Left forelimb (tissue), 1 donor: Measurements from ENCODE around the gene BCAS1.
"Not testable (repeated sequence)": the region's sequence is repeated elsewhere in the genome, so short reads cannot be mapped to it uniquely, and the experiment has no call there.

ENCODE experiments used
- DNase-seq: peaks from one replicate; pipeline ENCODE4 v3.0.0-alpha.2; 2018; ENCODE audit warnings: low spot score

BCAS1 gene

GRCh38 chr20:53983401-53983800 is 87.0 kb downstream of the BCAS1 start:
- DNase-seq, result no peak

GRCh38 chr20:53982624-53983023 is 87.8 kb downstream of the BCAS1 start:
- DNase-seq, result no peak

GRCh38 chr20:53981752-53982437 is 88.5 kb downstream of the BCAS1 start:
- no peak for DNase-seq

GRCh38 chr20:53981130-53981529 is 89.3 kb downstream of the BCAS1 start:
- no peak for DNase-seq

GRCh38 chr20:53980031-53980465 is 90.3 kb downstream of the BCAS1 start:
- DNase-seq, result no peak

- DNase-seq, result no peak
Observed at GRCh38 chr20:53978497-53978896, 91.9 kb downstream of the BCAS1 start.

- DNase-seq, result no peak
Observed at GRCh38 chr20:53977391-53977790, 93.0 kb downstream of the BCAS1 start.

- no peak for DNase-seq
Observed at GRCh38 chr20:53975761-53976160, 94.6 kb downstream of the BCAS1 start.

- DNase-seq, result no peak
Observed at GRCh38 chr20:53974785-53975555, 95.4 kb downstream of the BCAS1 start.

GRCh38 chr20:53973882-53974281 is 96.5 kb downstream of the BCAS1 start:
- DNase-seq, result not testable (repeated sequence)

GRCh38 chr20:53972179-53972578 is 98.2 kb downstream of the BCAS1 start:
- no peak for DNase-seq

GRCh38 chr20:53971096-53971683 is 99.2 kb downstream of the BCAS1 start:
- no peak for DNase-seq

GRCh38 chr20:53970232-53970631 is 100.2 kb downstream of the BCAS1 start:
- no peak for DNase-seq

- DNase-seq, result no peak
Observed at GRCh38 chr20:53967527-53967926, 102.9 kb downstream of the BCAS1 start.

- no peak for DNase-seq
Observed at GRCh38 chr20:53966774-53967398, 103.5 kb downstream of the BCAS1 start.

- no peak for DNase-seq
Observed at GRCh38 chr20:53964501-53965253, 105.7 kb downstream of the BCAS1 start.

- no peak for DNase-seq
Observed at GRCh38 chr20:53964067-53964466, 106.3 kb downstream of the BCAS1 start.

GRCh38 chr20:53963635-53964034 is 106.8 kb downstream of the BCAS1 start:
- DNase-seq, result no peak

GRCh38 chr20:53962388-53962787 is 108.0 kb downstream of the BCAS1 start:
- no peak for DNase-seq

- no peak for DNase-seq
Observed at GRCh38 chr20:53961527-53961926, 108.9 kb downstream of the BCAS1 start.

GRCh38 chr20:53960579-53961272 is 109.7 kb downstream of the BCAS1 start:
- DNase-seq, result no peak
